Nephron progenitor cell (in vitro differentiated cells): ENCODE measurements around the gene ITPK1.
"Not testable (repeated sequence)": the region's sequence is repeated elsewhere in the genome, so short reads cannot be mapped to it uniquely, and the experiment has no call there.

ENCODE experiments used
- DNase-seq: peaks from one replicate; pipeline ENCODE4 v3.0.0; 2021
- H3K27ac Mint-ChIP-seq: 2 replicates; pipeline ENCODE4 v1.8.0; 2021; ENCODE audit warnings: mild to moderate bottlenecking, moderate library complexity, mixed read lengths
- H3K27me3 Mint-ChIP-seq: 2 replicates; pipeline ENCODE4 v1.8.0; 2021; ENCODE audit warnings: mild to moderate bottlenecking, low read depth, mixed read lengths; ENCODE audit not compliant: poor library complexity
- H3K36me3 Mint-ChIP-seq: 2 replicates; pipeline ENCODE4 v1.8.0; 2021; ENCODE audit warnings: low read depth, mixed read lengths
- H3K4me1 Mint-ChIP-seq: 2 replicates; pipeline ENCODE4 v1.8.0; 2021; ENCODE audit warnings: mixed read lengths
- H3K4me3 Mint-ChIP-seq: 2 replicates; pipeline ENCODE4 v1.8.0; 2021; ENCODE audit warnings: mild to moderate bottlenecking, moderate library complexity, mixed read lengths
- H3K9me3 Mint-ChIP-seq: 2 replicates; pipeline ENCODE4 v1.8.0; 2021; ENCODE audit warnings: mild to moderate bottlenecking, moderate library complexity, mixed read lengths
- CTCF ChIP-seq: fragments of 200-600 bp; sonication (generic); IDR thresholded peaks from 2 replicates; pipeline ENCODE4 v1.5.0; 2021; ENCODE audit warnings: antibody characterized with exemption

The ITPK1 gene

GRCh38 chr14:93108105-93108504 is 7.6 kb downstream of the ITPK1 start:
- Mint-ChIP-seq H3K4me1 (peaks cover 17% of the 10 kb centered on the region), H3K27me3 (peaks cover under 1% of the 10 kb centered on the region), H3K4me3 (no peak overlapping the region), H3K27ac (no peak overlapping the region), H3K9me3 (no peaks in the 10 kb centered on the region), H3K36me3 (no peaks in the 10 kb centered on the region)
- no peak for TF ChIP-seq CTCF
- DNase-seq = no peak

- Mint-ChIP-seq H3K4me1 (peaks cover 11% of the 10 kb centered on the region), H3K27ac (no peak overlapping the region), H3K27me3 (no peaks in the 10 kb centered on the region), H3K4me3 (no peak overlapping the region), H3K36me3 (no peaks in the 10 kb centered on the region), H3K9me3 (no peaks in the 10 kb centered on the region)
- DNase-seq = no peak
- no peak for TF ChIP-seq CTCF
Measured at GRCh38 chr14:93107453-93107852, 8.3 kb downstream of the ITPK1 start.

GRCh38 chr14:93106541-93107156 is 9.1 kb downstream of the ITPK1 start:
- Mint-ChIP-seq H3K27ac (no peak overlapping the region), H3K4me3 (no peak overlapping the region), H3K36me3 (no peaks in the 10 kb centered on the region), H3K4me1 (peaks cover 10% of the 10 kb centered on the region), H3K27me3 (no peaks in the 10 kb centered on the region), H3K9me3 (no peaks in the 10 kb centered on the region)
- no peak for DNase-seq
- no peak for TF ChIP-seq CTCF

- not testable (repeated sequence) for H3K4me3 Mint-ChIP-seq, H3K9me3 Mint-ChIP-seq, DNase-seq, H3K36me3 Mint-ChIP-seq, H3K27me3 Mint-ChIP-seq, H3K27ac Mint-ChIP-seq
- H3K4me1 Mint-ChIP-seq = peaks cover 14% of the 10 kb centered on the region
Measured at GRCh38 chr14:93105856-93106255, 9.9 kb downstream of the ITPK1 start.

- no peaks in the 10 kb centered on the region for H3K9me3 Mint-ChIP-seq
- no peak for TF ChIP-seq CTCF
- no peaks in the 10 kb centered on the region for H3K36me3 Mint-ChIP-seq
- no peaks in the 10 kb centered on the region for H3K27me3 Mint-ChIP-seq
- H3K4me3 Mint-ChIP-seq = no peak overlapping the region
- no peak overlapping the region for H3K27ac Mint-ChIP-seq
- DNase-seq = no peak
- H3K4me1 Mint-ChIP-seq = peaks cover 19% of the 10 kb centered on the region
Measured at GRCh38 chr14:93105362-93105761, 10.4 kb downstream of the ITPK1 start.

GRCh38 chr14:93104961-93105360 is 10.8 kb downstream of the ITPK1 start:
- DNase-seq = no peak
- no peak for TF ChIP-seq CTCF
- Mint-ChIP-seq H3K4me1 (peaks cover 19% of the 10 kb centered on the region), H3K27ac (no peak overlapping the region), H3K4me3 (no peak overlapping the region), H3K27me3 (no peaks in the 10 kb centered on the region), H3K36me3 (no peaks in the 10 kb centered on the region), H3K9me3 (no peaks in the 10 kb centered on the region)
